Measurements from ENCODE around the gene SIRPG. TPM values are rescaled to one million over a fixed set of nuclear protein-coding genes. Genes with fewer than 3 reads are reported as not detected.

The SIRPG gene
- total RNA-seq, 4 donors from 2014 or later, result 0.62 TPM; not detected in 3

- WGBS, 2 donors (ENCODE audit: low coverage in 1 of 2), result 37 to 40% methylated on average over 2 of the region's 2 CpGs
- no peaks in the 10 kb centered on the region for H3K9me3 ChIP-seq
- no peaks in the 10 kb centered on the region for H3K4me1 ChIP-seq
- no peaks in the 10 kb centered on the region for H3K36me3 ChIP-seq
- H3K27me3 ChIP-seq, result peaks cover 16% of the 10 kb centered on the region
- no peak overlapping the region for H3K4me3 ChIP-seq
- TF ChIP-seq EP300 (IDR thresholded peaks at IDR 0.05) (no peak), CTCF (IDR thresholded peaks at IDR 0.05) (no peak), POLR2AphosphoS5 (IDR thresholded peaks at IDR 0.05) (no peak), POLR2A (IDR thresholded peaks at IDR 0.05) (no peak)
- ATAC-seq, result no peak
- no peak overlapping the region for H3K27ac ChIP-seq
Measured at GRCh38 chr20:1663917-1664316, 6.3 kb upstream of the SIRPG start.

- Histone ChIP-seq H3K4me1 (no peaks in the 10 kb centered on the region), H3K9me3 (no peaks in the 10 kb centered on the region), H3K27me3 (peaks cover 22% of the 10 kb centered on the region), H3K36me3 (no peaks in the 10 kb centered on the region), H3K4me3 (no peak overlapping the region), H3K27ac (no peak overlapping the region)
- ATAC-seq, result no peak
- WGBS, 2 donors (ENCODE audit: low coverage in 1 of 2), result 37% methylated on average over 2 of the region's 2 CpGs; no CpG with 5 or more reads in 1 of the 2 donors
- no peak for TF ChIP-seq CTCF (IDR thresholded peaks at IDR 0.05)
- no peak for TF ChIP-seq POLR2A (IDR thresholded peaks at IDR 0.05)
- no peak for TF ChIP-seq EP300 (IDR thresholded peaks at IDR 0.05)
- no peak for TF ChIP-seq POLR2AphosphoS5 (IDR thresholded peaks at IDR 0.05)
Measured at GRCh38 chr20:1661542-1662299, 4.1 kb upstream of the SIRPG start.

- no peak for TF ChIP-seq EP300 (IDR thresholded peaks at IDR 0.05)
- no peak for TF ChIP-seq POLR2AphosphoS5 (IDR thresholded peaks at IDR 0.05)
- TF ChIP-seq CTCF (IDR thresholded peaks at IDR 0.05), result no peak
- TF ChIP-seq POLR2A (IDR thresholded peaks at IDR 0.05), result no peak
- no peaks in the 10 kb centered on the region for H3K36me3 ChIP-seq
- H3K4me1 ChIP-seq, result no peaks in the 10 kb centered on the region
- no peak overlapping the region for H3K4me3 ChIP-seq
- H3K9me3 ChIP-seq, result no peaks in the 10 kb centered on the region
- WGBS, 2 donors (ENCODE audit: low coverage in 1 of 2), result 25 to 73% methylated on average over 1 to 2 of the region's 2 CpGs
- ATAC-seq, result no peak
- no peak overlapping the region for H3K27ac ChIP-seq
- peaks cover 22% of the 10 kb centered on the region for H3K27me3 ChIP-seq
Measured at GRCh38 chr20:1660246-1660645, 2.7 kb upstream of the SIRPG start.

- TF ChIP-seq CTCF (IDR thresholded peaks at IDR 0.05) (no peak), POLR2AphosphoS5 (IDR thresholded peaks at IDR 0.05) (no peak), POLR2A (IDR thresholded peaks at IDR 0.05) (no peak), EP300 (IDR thresholded peaks at IDR 0.05) (no peak)
- WGBS, 2 donors (ENCODE audit: low coverage in 1 of 2), result 67 to 89% methylated on average over 3 to 5 of the region's 5 CpGs
- Histone ChIP-seq H3K27ac (no peak overlapping the region), H3K27me3 (peaks cover 20% of the 10 kb centered on the region), H3K9me3 (no peaks in the 10 kb centered on the region), H3K36me3 (no peaks in the 10 kb centered on the region), H3K4me3 (no peak overlapping the region), H3K4me1 (no peaks in the 10 kb centered on the region)
- ATAC-seq, result no peak
Measured at GRCh38 chr20:1656844-1657243, 735 bp downstream of the SIRPG start.

- no peak for ATAC-seq
Measured at GRCh38 chr20:1654996-1655395, 2.6 kb downstream of the SIRPG start.

More at GRCh38 chr20:1654996-1655395, 2.6 kb downstream of the SIRPG start:
- H3K9me3 ChIP-seq, result no peaks in the 10 kb centered on the region
- H3K27ac ChIP-seq, result no peak overlapping the region
- no peak for TF ChIP-seq POLR2AphosphoS5 (IDR thresholded peaks at IDR 0.05)
- TF ChIP-seq POLR2A (IDR thresholded peaks at IDR 0.05), result no peak
- TF ChIP-seq EP300 (IDR thresholded peaks at IDR 0.05), result no peak
- no peak for TF ChIP-seq CTCF (IDR thresholded peaks at IDR 0.05)
- no peak overlapping the region for H3K4me3 ChIP-seq
- H3K27me3 ChIP-seq, result peaks cover 11% of the 10 kb centered on the region
- H3K4me1 ChIP-seq, result no peaks in the 10 kb centered on the region
- no peaks in the 10 kb centered on the region for H3K36me3 ChIP-seq

Measured in gastroesophageal sphincter (tissue), 4 donors.